ENCODE results near the gene BBOF1.
"Not testable (repeated sequence)": the region's sequence is repeated elsewhere in the genome, so short reads cannot be mapped to it uniquely, and the experiment has no call there.

- not testable (repeated sequence) for TF ChIP-seq POLR2A, TAF1, POLR2AphosphoS5 (IDR thresholded peaks at IDR 0.05; ENCODE audit: low read depth, low read length)
Observed at GRCh38 chr14:73994926-73995325, 24.2 kb upstream of the BBOF1 start.
